Naive thymus-derived CD4-positive, alpha-beta T cell (primary cell): Measurements from ENCODE around the gene WDR64. TPM values are rescaled to one million over a fixed set of nuclear protein-coding genes. Genes with fewer than 3 reads are reported as not detected.

Experiments used
- ATAC-seq: fragments of 150-1000 bp; cut with Tn5 transposase; 2 replicates; pipeline ENCODE4 v1.10.0; 2021; ENCODE audit warnings: mild to moderate bottlenecking, moderate library complexity
- CTCF ChIA-PET: fragments of 350-600 bp; sonication (Branson Sonifier 250); formaldehyde crosslinking; loops from one replicate; lab custom pipeline; 2021; ENCODE audit warnings: antibody characterized with exemption; lab: Charles Lee
- POLR2A ChIA-PET: fragments of 350-600 bp; sonication (Branson Sonifier 250); formaldehyde crosslinking; loops from one replicate; lab custom pipeline; 2021; ENCODE audit warnings: antibody characterized with exemption, inconsistent platforms; lab: Charles Lee
- DNase-seq, 9 donors: peaks; one replicate each; pipeline versions ENCODE4 v3.0.0 to v3.0.0-alpha.2; 2020 to 2022; ENCODE audit warnings: mixed read lengths in 1 of 9
- H3K27ac ChIP-seq: one replicate; pipeline ENCODE4 v1.7.0; 2013; ENCODE audit warnings: mild to moderate bottlenecking, low read depth, low read length, moderate library complexity
- H3K27me3 ChIP-seq, 2 donors: one replicate each; pipeline ENCODE4 v1.7.0; 2013; ENCODE audit warnings: low read length in 2 of 2, mild to moderate bottlenecking in 2 of 2, moderate library complexity in 2 of 2; ENCODE audit not compliant: control insufficient read depth in 2 of 2, insufficient read depth in 2 of 2
- H3K36me3 ChIP-seq, 3 experiments: 1 replicate in 2 of 3; 2 replicates in 1 of 3; pipeline ENCODE4 v1.7.0; 2013; ENCODE audit warnings: low read length in 3 of 3, mild to moderate bottlenecking in 3 of 3, moderate library complexity in 1 of 3; ENCODE audit not compliant: insufficient read depth in 3 of 3, control insufficient read depth in 2 of 3
- H3K4me1 ChIP-seq, 2 donors: one replicate each; pipeline ENCODE4 v1.7.0; 2013; ENCODE audit warnings: low read length in 2 of 2, mild to moderate bottlenecking in 2 of 2, moderate library complexity in 1 of 2; ENCODE audit not compliant: control insufficient read depth in 2 of 2, insufficient read depth in 2 of 2
- H3K4me3 ChIP-seq: 2 replicates; pipeline ENCODE4 v1.7.0; 2013; ENCODE audit warnings: mild to moderate bottlenecking, low read length
- H3K9me3 ChIP-seq, 3 experiments: 1 replicate in 2 of 3; 2 replicates in 1 of 3; pipeline ENCODE4 v1.7.0; 2013; ENCODE audit warnings: low read length in 3 of 3; ENCODE audit not compliant: control insufficient read depth in 2 of 3
- H3K27ac Mint-ChIP-seq, 9 donors: one replicate each; pipeline ENCODE4 v1.8.0; 2020 to 2022; ENCODE audit warnings: mixed read lengths in 9 of 9, mild to moderate bottlenecking in 8 of 9, moderate library complexity in 5 of 9, inconsistent platforms in 2 of 9
- H3K27me3 Mint-ChIP-seq, 5 donors: one replicate each; pipeline ENCODE4 v1.8.0; 2021 to 2022; ENCODE audit warnings: mixed read lengths in 5 of 5, mild to moderate bottlenecking in 1 of 5
- H3K36me3 Mint-ChIP-seq, 5 donors: one replicate each; pipeline ENCODE4 v1.8.0; 2020 to 2022; ENCODE audit warnings: mixed read lengths in 5 of 5, mild to moderate bottlenecking in 3 of 5, inconsistent platforms in 1 of 5
- H3K4me1 Mint-ChIP-seq, 7 donors: one replicate each; pipeline ENCODE4 v1.8.0; 2020 to 2022; ENCODE audit warnings: mixed read lengths in 7 of 7, mild to moderate bottlenecking in 3 of 7, inconsistent platforms in 1 of 7
- H3K4me3 Mint-ChIP-seq, 10 donors: one replicate each; pipeline ENCODE4 v1.8.0; 2020 to 2022; ENCODE audit warnings: mild to moderate bottlenecking in 10 of 10, mixed read lengths in 10 of 10, moderate library complexity in 6 of 10, inconsistent platforms in 2 of 10
- H3K9me3 Mint-ChIP-seq, 11 donors: one replicate each; pipeline ENCODE4 v1.8.0; 2020 to 2022; ENCODE audit warnings: mixed read lengths in 11 of 11, mild to moderate bottlenecking in 4 of 11, inconsistent platforms in 1 of 11, moderate library complexity in 1 of 11
- intact Hi-C, 2 donors: fragments of 100-400 bp; cut with micrococcal nuclease; formaldehyde crosslinking; loops; one replicate each; pipeline ENCODE4 v1.15.1; 2023
- polyA plus RNA-seq, 2 donors: library from polyadenylated mRNA; unstranded; fragments of 300-500 nt; fragmentation: Illumina TruSeq; gene quantifications; one replicate each; pipeline ENCODE4 v1.2.3, GENCODE V29; 2021
- total RNA-seq, 6 experiments: library from RNA in 5 of 6; stranded (reverse) in 5 of 6; gene quantifications; 1 replicate in 5 of 6; 2 replicates in 1 of 6; pipeline ENCODE4 v1.2.3 and lab custom pipeline; 2021 to 2026

Gene WDR64
- total and polyA plus RNA-seq, 7 experiments from 2014 or later = 0.22 to 0.66 (median 0.49) TPM

GRCh38 chr1:241715956-241716355, 63.9 kb downstream of the WDR64 start:
- H3K9me3 ChIP-seq = no peaks in the 10 kb centered on the region
- Mint-ChIP-seq H3K9me3 (no peaks in the 10 kb centered on the region), H3K27ac (no peak overlapping the region), H3K4me1 (peaks cover 0 to 20% (median 14%) of the 10 kb centered on the region in 7 donors), H3K36me3 (no peaks in the 10 kb centered on the region), H3K4me3 (no peak overlapping the region), H3K27me3 (peaks cover 0 to 18% (median 4%) of the 10 kb centered on the region in 5 donors)
- no peak overlapping the region for H3K4me3 ChIP-seq
- ChIA-PET POLR2A (no interaction called here), CTCF (no interaction called here)
- ATAC-seq (no peak), DNase-seq (no peak)
- no peaks in the 10 kb centered on the region for H3K27me3 ChIP-seq
- intact Hi-C loops = no loop called here
- H3K4me1 ChIP-seq = no peaks in the 10 kb centered on the region
- H3K36me3 ChIP-seq = no peaks in the 10 kb centered on the region
- H3K27ac ChIP-seq = no peak overlapping the region

DNA sequence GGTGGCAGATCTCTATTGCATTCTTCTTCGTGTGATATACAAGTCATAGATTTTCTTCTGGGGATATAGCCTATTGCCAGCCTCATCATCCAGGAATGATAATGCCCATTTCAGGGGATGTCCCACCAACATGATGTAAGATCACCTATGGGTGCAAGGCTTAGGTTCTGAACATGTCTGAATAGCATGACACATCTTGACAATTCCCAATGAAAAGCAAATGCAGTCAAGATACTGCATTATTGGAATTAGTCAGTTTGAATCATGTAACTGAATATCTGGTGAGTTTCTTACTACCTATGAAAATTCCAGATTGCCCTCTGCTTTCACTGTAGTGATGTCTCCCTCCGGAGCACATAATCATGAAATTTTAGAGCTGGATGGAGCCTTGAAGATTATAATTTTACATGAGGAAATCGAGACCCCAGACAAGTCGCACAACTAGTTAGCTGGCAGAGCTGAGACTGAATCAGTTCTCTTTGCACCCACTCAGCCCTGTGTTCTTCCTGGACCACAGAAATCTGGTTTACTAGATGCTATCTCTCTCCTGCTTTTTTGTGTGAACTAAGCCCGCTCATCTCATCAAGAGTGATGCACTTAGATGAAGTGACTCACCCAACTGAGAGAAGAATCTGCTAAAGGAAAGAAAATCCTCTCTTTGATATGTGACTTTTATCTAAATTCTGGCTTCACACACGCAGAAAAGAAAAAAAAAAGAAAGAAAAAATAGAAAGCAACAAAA, 65.0 kb downstream of the WDR64 start:
- peaks cover 0 to 20% (median 14%) of the 10 kb centered on the region in 7 donors for H3K4me1 Mint-ChIP-seq
- H3K27ac Mint-ChIP-seq = peak overlapping the region in 1 of 9 donors; percentile 19
- Histone ChIP-seq H3K36me3 (no peaks in the 10 kb centered on the region), H3K4me1 (no peaks in the 10 kb centered on the region), H3K4me3 (no peak overlapping the region), H3K27me3 (no peaks in the 10 kb centered on the region), H3K9me3 (no peaks in the 10 kb centered on the region), H3K27ac (no peak overlapping the region)
- no peaks in the 10 kb centered on the region for H3K36me3 Mint-ChIP-seq
- ChIA-PET POLR2A (no interaction called here), CTCF (no interaction called here)
- intact Hi-C loops = loop anchor here in 1 of 2 donors (1.0 kb wide), 1 partner anchor 77 kb away; the partner anchor contains the start of genes CHML and OPN3
- ATAC-seq (peak; percentile 46), DNase-seq (peak in 4 of 9 donors; percentile 15 to 36 (median 16))
- H3K4me3 Mint-ChIP-seq = peak overlapping the region in 2 of 10 donors; percentile 7 to 45
- no peaks in the 10 kb centered on the region for H3K9me3 Mint-ChIP-seq
- peaks cover 0 to 18% (median 4%) of the 10 kb centered on the region in 5 donors for H3K27me3 Mint-ChIP-seq

DNA sequence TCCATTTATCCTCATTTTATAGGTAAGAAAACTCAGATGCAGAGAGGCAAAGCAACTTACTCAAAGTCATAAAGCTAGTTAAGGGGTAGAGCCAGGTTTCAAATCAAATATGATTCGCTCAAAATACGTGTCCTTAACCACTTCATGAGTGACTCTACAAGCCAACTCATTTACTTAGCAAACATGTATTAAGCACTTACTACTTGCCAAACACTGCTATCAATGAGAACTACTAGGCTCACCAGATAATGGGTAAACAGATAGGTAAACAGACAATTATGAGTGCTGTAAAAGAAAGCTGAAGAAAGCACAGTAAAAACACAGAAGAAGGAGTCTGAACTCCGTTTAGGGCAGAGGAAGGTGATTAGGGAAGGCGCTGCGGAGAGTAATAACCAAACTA, 65.9 kb downstream of the WDR64 start:
- intact Hi-C loops = loop anchor here in 1 of 2 donors (1.0 kb wide), 1 partner anchor 78 kb away; the partner anchor contains the start of genes CHML and OPN3
- no peak overlapping the region for H3K4me3 Mint-ChIP-seq
- POLR2A ChIA-PET = no interaction called here
- H3K9me3 Mint-ChIP-seq = no peaks in the 10 kb centered on the region
- no peaks in the 10 kb centered on the region for H3K36me3 Mint-ChIP-seq
- Histone ChIP-seq H3K27me3 (no peaks in the 10 kb centered on the region), H3K27ac (no peak overlapping the region), H3K4me3 (no peak overlapping the region), H3K4me1 (no peaks in the 10 kb centered on the region), H3K9me3 (no peaks in the 10 kb centered on the region), H3K36me3 (no peaks in the 10 kb centered on the region)
- no peak overlapping the region for H3K27ac Mint-ChIP-seq
- H3K4me1 Mint-ChIP-seq = peaks cover 0 to 20% (median 14%) of the 10 kb centered on the region in 7 donors
- CTCF ChIA-PET = interaction anchor here (1.4 kb wide), 1 partner anchor 8 kb away, joined by 3 read pairs; no protein-coding TSS in a partner anchor
- DNase-seq = no peak
- ATAC-seq = no peak
- peaks cover 1 to 19% (median 4%) of the 10 kb centered on the region in 5 donors for H3K27me3 Mint-ChIP-seq

DNA sequence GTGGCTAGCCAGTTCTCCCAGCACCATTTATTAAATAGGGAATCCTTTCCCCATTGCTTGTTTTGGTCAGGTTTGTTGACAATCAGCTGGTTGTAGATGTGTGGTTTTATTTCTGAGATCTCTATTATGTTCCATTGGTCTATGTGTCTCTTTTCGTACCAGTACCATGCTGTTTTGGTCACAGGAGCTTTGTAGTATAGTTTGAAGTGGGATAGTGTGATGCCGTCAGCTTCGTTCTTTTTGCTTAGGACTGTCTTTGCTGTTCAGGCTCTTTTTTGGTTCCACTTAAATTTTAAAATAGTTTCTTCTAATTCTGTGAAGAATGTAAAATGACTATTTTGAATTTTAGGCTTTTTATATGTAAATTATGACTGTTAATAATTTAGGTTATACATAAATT, 68.9 kb downstream of the WDR64 start:
- DNase-seq = no peak
- Mint-ChIP-seq H3K4me1 (peaks cover 0 to 20% (median 14%) of the 10 kb centered on the region in 7 donors), H3K36me3 (no peaks in the 10 kb centered on the region), H3K27me3 (peaks cover 4 to 29% (median 5%) of the 10 kb centered on the region in 5 donors), H3K27ac (no peak overlapping the region), H3K4me3 (no peak overlapping the region), H3K9me3 (no peaks in the 10 kb centered on the region)
- Histone ChIP-seq H3K9me3 (no peaks in the 10 kb centered on the region), H3K27me3 (no peaks in the 10 kb centered on the region), H3K27ac (no peak overlapping the region), H3K4me1 (no peaks in the 10 kb centered on the region), H3K36me3 (no peaks in the 10 kb centered on the region), H3K4me3 (no peak overlapping the region)
- no peak for ATAC-seq
- ChIA-PET POLR2A (no interaction called here), CTCF (no interaction called here)
- intact Hi-C loops = no loop called here

DNA sequence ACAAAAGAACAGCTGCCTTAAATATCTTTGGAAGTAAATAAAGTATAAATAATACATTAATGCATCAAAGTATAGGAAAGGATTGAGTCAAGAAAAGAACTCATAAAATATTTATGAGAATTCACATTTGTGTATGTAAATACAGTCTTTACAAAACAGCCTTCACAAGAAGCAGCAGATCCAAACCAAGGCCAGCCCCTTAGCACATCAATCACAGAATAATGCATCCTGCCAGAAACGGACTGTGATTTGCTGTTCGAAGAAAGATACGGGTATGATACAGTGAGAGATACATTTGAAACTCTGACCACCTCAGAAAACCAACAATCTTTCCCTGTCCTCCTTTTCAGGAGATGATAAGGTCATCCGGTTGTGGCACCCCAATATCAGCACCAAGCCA, 70.9 kb downstream of the WDR64 start:
- H3K4me3 Mint-ChIP-seq = no peak overlapping the region
- peaks cover 0 to 5% (median 4%) of the 10 kb centered on the region in 7 donors for H3K4me1 Mint-ChIP-seq
- Histone ChIP-seq H3K27ac (no peak overlapping the region), H3K9me3 (no peaks in the 10 kb centered on the region), H3K4me3 (no peak overlapping the region), H3K4me1 (no peaks in the 10 kb centered on the region), H3K27me3 (no peaks in the 10 kb centered on the region), H3K36me3 (no peaks in the 10 kb centered on the region)
- H3K36me3 Mint-ChIP-seq = no peaks in the 10 kb centered on the region
- intact Hi-C loops = no loop called here
- DNase-seq (no peak), ATAC-seq (no peak)
- H3K27me3 Mint-ChIP-seq = peaks cover 4 to 23% (median 5%) of the 10 kb centered on the region in 5 donors
- POLR2A ChIA-PET = no interaction called here
- peaks cover 0 to 3% (median 0%) of the 10 kb centered on the region in 11 donors for H3K9me3 Mint-ChIP-seq
- no peak overlapping the region for H3K27ac Mint-ChIP-seq
- CTCF ChIA-PET = no interaction called here

DNA sequence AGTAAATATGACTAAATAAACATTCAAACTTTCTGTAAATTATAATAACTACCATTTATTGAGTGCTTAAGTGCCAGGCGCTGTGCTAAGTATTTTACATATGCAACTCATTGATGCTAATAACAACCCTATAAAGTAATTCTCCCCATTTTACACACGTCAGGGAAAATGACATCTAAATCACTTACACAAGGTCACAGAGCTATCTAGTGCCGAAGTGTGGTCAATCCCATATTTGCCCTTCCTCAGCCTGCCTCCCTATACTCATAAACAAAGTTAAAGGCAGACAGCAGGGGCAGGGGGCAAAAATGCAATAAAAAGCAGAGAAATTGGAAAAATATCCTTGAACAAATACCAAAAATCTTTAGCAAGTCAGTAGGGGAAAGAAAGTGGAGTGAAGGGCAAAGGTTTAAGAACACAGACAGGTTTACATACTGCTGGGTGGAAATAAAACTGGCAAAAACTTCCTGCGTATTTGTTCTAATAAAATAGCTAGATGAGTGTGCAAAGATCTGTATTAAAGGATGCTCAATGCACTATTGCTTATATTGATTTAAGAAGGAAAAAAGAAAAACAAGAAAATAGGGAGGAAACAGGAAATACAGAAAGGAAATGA, 72.8 kb downstream of the WDR64 start:
- ATAC-seq = no peak
- Mint-ChIP-seq H3K27me3 (peaks cover 4 to 21% (median 5%) of the 10 kb centered on the region in 5 donors), H3K4me3 (no peak overlapping the region), H3K9me3 (peaks cover 0 to 6% (median 0%) of the 10 kb centered on the region in 11 donors), H3K36me3 (no peaks in the 10 kb centered on the region), H3K4me1 (no peaks in the 10 kb centered on the region), H3K27ac (no peak overlapping the region)
- no peak overlapping the region for H3K4me3 ChIP-seq
- CTCF ChIA-PET = no interaction called here
- no peak overlapping the region for H3K27ac ChIP-seq
- POLR2A ChIA-PET = no interaction called here
- no peak for DNase-seq
- intact Hi-C loops = no loop called here
- no peaks in the 10 kb centered on the region for H3K27me3 ChIP-seq
- no peaks in the 10 kb centered on the region for H3K36me3 ChIP-seq
- no peaks in the 10 kb centered on the region for H3K4me1 ChIP-seq
- no peaks in the 10 kb centered on the region for H3K9me3 ChIP-seq
